Mesenchymal stem cell (in vitro differentiated cells and primary cell): ENCODE results near the gene DYNC1LI1.
A peak's percentile ranks its signal among the peaks of the same experiment; 100 is the strongest.

Source experiments
- DNase-seq: peaks from one replicate; pipeline ENCODE4 v3.0.0-alpha.2; 2013
- H2AFZ ChIP-seq: one replicate; pipeline ENCODE4 v1.6.1; 2013; ENCODE audit warnings: low read depth, mild to moderate bottlenecking, control low read depth, inconsistent platforms, low read length, moderate library complexity
- H2AK5ac ChIP-seq: 2 replicates; pipeline ENCODE4 v1.6.1; 2013; ENCODE audit warnings: low read length, moderate library complexity, mild to moderate bottlenecking, inconsistent platforms; ENCODE audit not compliant: severe bottlenecking
- H2BK120ac ChIP-seq: one replicate; pipeline ENCODE4 v1.6.1; 2013; ENCODE audit warnings: low read depth, mild to moderate bottlenecking, inconsistent platforms, low read length, moderate library complexity
- H2BK12ac ChIP-seq, 2 experiments: one replicate each; pipeline ENCODE4 v1.6.1; 2013; ENCODE audit warnings: inconsistent platforms in 2 of 2, low read length in 2 of 2, mild to moderate bottlenecking in 2 of 2, moderate library complexity in 2 of 2, control low read depth in 1 of 2
- H2BK15ac ChIP-seq: one replicate; pipeline ENCODE4 v1.6.1; 2013; ENCODE audit warnings: mild to moderate bottlenecking, low read depth, inconsistent platforms; ENCODE audit not compliant: poor library complexity, severe bottlenecking
- H2BK5ac ChIP-seq: 2 replicates; pipeline ENCODE4 v1.6.1; 2013; ENCODE audit warnings: low read depth, mild to moderate bottlenecking, low read length, control low read depth, inconsistent platforms; ENCODE audit not compliant: poor library complexity, severe bottlenecking
- H3K14ac ChIP-seq, 2 experiments: one replicate each; pipeline ENCODE4 v1.6.1; 2013; ENCODE audit warnings: inconsistent platforms in 2 of 2, low read length in 2 of 2, control low read depth in 1 of 2, mild to moderate bottlenecking in 1 of 2, moderate library complexity in 1 of 2
- H3K18ac ChIP-seq, 2 experiments: one replicate each; pipeline ENCODE4 v1.6.1; 2013; ENCODE audit warnings: inconsistent platforms in 2 of 2, low read length in 2 of 2, control low read depth in 1 of 2, low read depth in 1 of 2, mild to moderate bottlenecking in 1 of 2
- H3K23ac ChIP-seq, 2 experiments: one replicate each; pipeline ENCODE4 v1.6.1; 2013; ENCODE audit warnings: inconsistent platforms in 2 of 2, low read length in 2 of 2, mild to moderate bottlenecking in 2 of 2, moderate library complexity in 2 of 2, control low read depth in 1 of 2
- H3K27ac ChIP-seq: 2 replicates; pipeline ENCODE4 v1.5.1; 2013; ENCODE audit warnings: mild to moderate bottlenecking, moderate library complexity, low read length, control low read depth, inconsistent platforms; ENCODE audit not compliant: poor library complexity, severe bottlenecking
- H3K27me3 ChIP-seq, 2 experiments: 2 replicates each; pipeline versions ENCODE4 v1.6.1 to v1.7.0; 2013; ENCODE audit warnings: low read length in 2 of 2, mild to moderate bottlenecking in 2 of 2, moderate library complexity in 2 of 2, control low read depth in 1 of 2, inconsistent platforms in 1 of 2; ENCODE audit not compliant: control insufficient read depth in 1 of 2, insufficient read depth in 1 of 2
- H3K36me3 ChIP-seq, 2 experiments: 2 replicates each; pipeline versions ENCODE4 v1.6.1 to v1.7.0; 2013; ENCODE audit warnings: low read length in 2 of 2, control low read depth in 1 of 2, inconsistent platforms in 1 of 2, low read depth in 1 of 2, mild to moderate bottlenecking in 1 of 2; ENCODE audit not compliant: insufficient read depth in 2 of 2, control insufficient read depth in 1 of 2
- H3K4ac ChIP-seq, 2 experiments: one replicate each; pipeline ENCODE4 v1.6.1; 2013; ENCODE audit warnings: inconsistent platforms in 2 of 2, low read length in 2 of 2, mild to moderate bottlenecking in 2 of 2, moderate library complexity in 2 of 2, control low read depth in 1 of 2, low read depth in 1 of 2
- H3K4me1 ChIP-seq: 2 replicates; pipeline ENCODE4 v1.6.1; 2013; ENCODE audit warnings: low read depth, low read length, control low read depth; ENCODE audit not compliant: control insufficient read depth, insufficient read depth
- H3K4me2 ChIP-seq: 2 replicates; pipeline ENCODE4 v1.6.1; 2013; ENCODE audit warnings: low read length, mild to moderate bottlenecking, inconsistent platforms; ENCODE audit not compliant: poor library complexity, severe bottlenecking
- H3K4me3 ChIP-seq, 2 experiments: 2 replicates each; pipeline versions ENCODE4 v1.5.1 to v1.7.0; 2013; ENCODE audit warnings: low read length in 2 of 2, mild to moderate bottlenecking in 2 of 2, control low read depth in 1 of 2, low read depth in 1 of 2; ENCODE audit not compliant: insufficient read depth in 1 of 2
- H3K79me1 ChIP-seq: replicated peaks from 2 replicates; pipeline ENCODE4 v1.6.1; 2013; ENCODE audit warnings: mild to moderate bottlenecking, control low read depth, low read length, inconsistent platforms; ENCODE audit not compliant: poor library complexity, severe bottlenecking
- H3K9ac ChIP-seq: 2 replicates; pipeline ENCODE4 v1.7.0; 2013; ENCODE audit warnings: mild to moderate bottlenecking, low read length, moderate library complexity
- H3K9me3 ChIP-seq: 2 replicates; pipeline ENCODE4 v1.7.0; 2013; ENCODE audit warnings: mild to moderate bottlenecking, low read length; ENCODE audit not compliant: control insufficient read depth
- H4K8ac ChIP-seq: one replicate; pipeline ENCODE4 v1.6.1; 2013; ENCODE audit warnings: inconsistent platforms, mild to moderate bottlenecking, low read length, moderate library complexity
- H4K91ac ChIP-seq: one replicate; pipeline ENCODE4 v1.6.1; 2013; ENCODE audit warnings: mild to moderate bottlenecking, low read length, inconsistent platforms
- WGBS: methylation state at CpG from one replicate; pipeline ENCODE4 v1.1.7; 2013; ENCODE audit warnings: mixed read lengths; 5-methylcytosine and 5-hydroxymethylcytosine counted together

DYNC1LI1 gene

GRCh38 chr3:32552013-32552412 is 18.6 kb downstream of the DYNC1LI1 start:
- Histone ChIP-seq H3K4me2 (no peak overlapping the region), H4K91ac (no peak overlapping the region), H2BK12ac (no peak overlapping the region), H3K36me3 (peaks cover 0 to 4% of the 10 kb centered on the region in 2 experiments), H3K9me3 (no peaks in the 10 kb centered on the region), H3K14ac (no peak overlapping the region), H3K4ac (no peak overlapping the region), H4K8ac (no peak overlapping the region), H2AFZ (no peak overlapping the region), H2BK15ac (no peak overlapping the region), H2AK5ac (no peak overlapping the region), H3K18ac (no peak overlapping the region), H3K79me1 (peaks cover 17% of the 10 kb centered on the region), H3K4me3 (no peak overlapping the region), H2BK5ac (no peak overlapping the region), H3K9ac (no peak overlapping the region), H3K27me3 (no peaks in the 10 kb centered on the region), H2BK120ac (no peak overlapping the region), H3K23ac (no peak overlapping the region), H3K27ac (no peak overlapping the region), H3K4me1 (peaks cover 4% of the 10 kb centered on the region)
- no peak for DNase-seq
- 98% methylated on average over 1 of the region's 1 CpG for WGBS

- Histone ChIP-seq H3K4ac (no peak overlapping the region), H2AK5ac (no peak overlapping the region), H3K79me1 (peaks cover 18% of the 10 kb centered on the region), H4K8ac (no peak overlapping the region), H3K27me3 (no peaks in the 10 kb centered on the region), H3K18ac (no peak overlapping the region), H3K4me1 (peaks cover 6% of the 10 kb centered on the region), H2BK15ac (no peak overlapping the region), H3K4me2 (no peak overlapping the region), H2BK12ac (no peak overlapping the region), H3K36me3 (peaks cover 0 to 4% of the 10 kb centered on the region in 2 experiments), H3K9ac (no peak overlapping the region), H3K9me3 (no peaks in the 10 kb centered on the region), H2AFZ (no peak overlapping the region), H4K91ac (no peak overlapping the region), H2BK5ac (no peak overlapping the region), H2BK120ac (no peak overlapping the region), H3K27ac (peak overlapping the region; percentile 47), H3K23ac (no peak overlapping the region), H3K14ac (no peak overlapping the region), H3K4me3 (no peak overlapping the region)
- no peak for DNase-seq
Measured at GRCh38 chr3:32551496-32551895, 19.2 kb downstream of the DYNC1LI1 start.

GRCh38 chr3:32551087-32551486 is 19.6 kb downstream of the DYNC1LI1 start:
- Histone ChIP-seq H3K14ac (no peak overlapping the region), H3K9me3 (no peaks in the 10 kb centered on the region)
- 93% methylated on average over 1 of the region's 2 CpGs for WGBS

GRCh38 chr3:32545305-32545704 is 25.4 kb downstream of the DYNC1LI1 start:
- Histone ChIP-seq H2AFZ (no peak overlapping the region), H2BK12ac (no peak overlapping the region), H2BK120ac (no peak overlapping the region), H3K9me3 (no peaks in the 10 kb centered on the region), H3K4me1 (peaks cover 6% of the 10 kb centered on the region), H4K91ac (no peak overlapping the region), H3K23ac (no peak overlapping the region), H3K14ac (no peak overlapping the region), H3K18ac (no peak overlapping the region), H3K79me1 (peaks cover 19% of the 10 kb centered on the region), H3K36me3 (peaks cover 0 to 5% of the 10 kb centered on the region in 2 experiments), H3K27me3 (no peaks in the 10 kb centered on the region), H2BK5ac (no peak overlapping the region), H3K4me2 (no peak overlapping the region), H3K4ac (no peak overlapping the region), H3K27ac (no peak overlapping the region), H3K4me3 (no peak overlapping the region), H4K8ac (no peak overlapping the region), H2BK15ac (no peak overlapping the region), H2AK5ac (no peak overlapping the region), H3K9ac (no peak overlapping the region)
- no peak for DNase-seq

More at GRCh38 chr3:32551087-32551486, 19.6 kb downstream of the DYNC1LI1 start:
- no peak overlapping the region for H2AK5ac ChIP-seq
- H3K4ac ChIP-seq, result no peak overlapping the region
- H3K27ac ChIP-seq, result peak overlapping the region; percentile 47
- H3K4me2 ChIP-seq, result no peak overlapping the region
- no peak for DNase-seq
- H3K18ac ChIP-seq, result no peak overlapping the region
- H3K27me3 ChIP-seq, result no peaks in the 10 kb centered on the region
- H3K79me1 ChIP-seq, result peaks cover 19% of the 10 kb centered on the region
- no peak overlapping the region for H2BK120ac ChIP-seq
- H2BK12ac ChIP-seq, result no peak overlapping the region
- peaks cover 6% of the 10 kb centered on the region for H3K4me1 ChIP-seq
- H2BK15ac ChIP-seq, result no peak overlapping the region
- no peak overlapping the region for H3K4me3 ChIP-seq
- H3K23ac ChIP-seq, result no peak overlapping the region
- H4K91ac ChIP-seq, result no peak overlapping the region
- peaks cover 0 to 4% of the 10 kb centered on the region in 2 experiments for H3K36me3 ChIP-seq
- H2BK5ac ChIP-seq, result no peak overlapping the region
- H4K8ac ChIP-seq, result no peak overlapping the region
- no peak overlapping the region for H3K9ac ChIP-seq
- H2AFZ ChIP-seq, result no peak overlapping the region
